ENCODE data around the gene ANKS6. TPM values are rescaled to one million over a fixed set of nuclear protein-coding genes. Genes with fewer than 3 reads are reported as not detected.
A peak's percentile ranks its signal among the peaks of the same experiment; 100 is the strongest.

The ANKS6 gene
- total RNA-seq: 6.3 and 7.3 TPM in 2 replicates

DNA sequence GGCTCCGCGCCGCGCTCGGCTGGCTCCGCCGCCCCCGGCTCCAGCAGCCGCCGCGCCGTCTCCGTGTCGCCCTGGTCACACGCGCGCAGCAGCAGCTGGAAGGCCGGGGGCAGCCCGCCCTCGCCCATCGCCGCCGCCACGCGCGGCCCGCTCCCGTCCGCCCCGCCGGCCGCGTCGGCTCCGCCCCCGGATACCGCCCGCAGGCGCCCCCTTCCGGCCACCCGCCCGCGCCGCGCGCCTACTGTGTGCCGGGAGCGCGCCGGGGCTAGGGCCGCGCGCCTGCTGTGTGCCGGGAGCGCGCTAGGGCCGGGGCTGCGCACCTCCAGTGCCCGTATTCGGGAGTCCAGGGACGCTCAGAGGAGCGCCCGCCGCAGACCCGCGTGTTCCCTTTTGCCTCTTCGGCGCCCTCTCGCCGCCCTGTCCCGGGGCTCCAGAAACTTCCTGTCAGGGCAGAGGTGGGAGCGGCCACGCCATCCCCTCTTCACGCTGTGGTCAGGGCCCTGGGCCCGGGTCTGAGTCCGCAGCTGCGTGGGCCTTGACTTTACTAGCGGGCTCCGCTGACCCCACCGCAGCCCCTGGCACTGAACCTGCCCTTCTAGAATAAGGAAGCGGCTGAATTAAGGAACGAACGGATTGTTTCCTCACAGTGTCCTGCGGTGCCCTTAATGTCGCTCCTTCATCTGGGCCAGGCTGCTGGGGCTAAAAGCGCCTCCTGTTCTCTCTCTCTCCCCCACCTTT, at the start of gene ANKS6:
Gene ANKS6, minus strand, starts transcription at position 192 of the 738 bp plus-strand sequence. Its CDS starts 64 bp downstream, at position 128.
- DNase-seq (ENCODE audit: low read depth in 2 of 2): peak; percentile 68 to 81

DNA sequence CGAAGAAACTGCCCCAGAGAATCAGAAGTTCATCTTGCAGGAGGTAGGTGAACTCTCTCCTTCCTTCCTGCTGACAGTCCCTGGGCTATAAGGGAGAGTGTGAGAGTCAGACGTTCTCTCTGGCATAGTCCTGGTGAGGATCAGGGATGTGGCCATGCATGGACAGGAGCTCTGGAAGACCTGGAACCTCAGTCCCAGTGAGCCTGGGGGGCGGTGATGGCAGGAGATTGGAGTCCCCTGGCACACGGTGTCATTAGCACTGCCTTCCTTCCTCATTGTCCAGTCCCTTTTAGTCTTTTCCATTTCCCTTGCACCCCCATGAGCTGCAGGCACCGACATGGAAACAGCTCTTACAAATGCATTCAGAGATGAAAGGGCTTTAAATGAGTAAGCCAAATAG, 49.7 kb upstream of the ANKS6 start:
- no peak for DNase-seq (ENCODE audit: low read depth in 2 of 2)

GRCh38 chr9:98842510-98842909, 46.2 kb upstream of the ANKS6 start:
- no peak for DNase-seq (ENCODE audit: low read depth in 2 of 2)

- DNase-seq (ENCODE audit: low read depth in 2 of 2): no peak
Observed at GRCh38 chr9:98839724-98840123, 43.4 kb upstream of the ANKS6 start.

DNA sequence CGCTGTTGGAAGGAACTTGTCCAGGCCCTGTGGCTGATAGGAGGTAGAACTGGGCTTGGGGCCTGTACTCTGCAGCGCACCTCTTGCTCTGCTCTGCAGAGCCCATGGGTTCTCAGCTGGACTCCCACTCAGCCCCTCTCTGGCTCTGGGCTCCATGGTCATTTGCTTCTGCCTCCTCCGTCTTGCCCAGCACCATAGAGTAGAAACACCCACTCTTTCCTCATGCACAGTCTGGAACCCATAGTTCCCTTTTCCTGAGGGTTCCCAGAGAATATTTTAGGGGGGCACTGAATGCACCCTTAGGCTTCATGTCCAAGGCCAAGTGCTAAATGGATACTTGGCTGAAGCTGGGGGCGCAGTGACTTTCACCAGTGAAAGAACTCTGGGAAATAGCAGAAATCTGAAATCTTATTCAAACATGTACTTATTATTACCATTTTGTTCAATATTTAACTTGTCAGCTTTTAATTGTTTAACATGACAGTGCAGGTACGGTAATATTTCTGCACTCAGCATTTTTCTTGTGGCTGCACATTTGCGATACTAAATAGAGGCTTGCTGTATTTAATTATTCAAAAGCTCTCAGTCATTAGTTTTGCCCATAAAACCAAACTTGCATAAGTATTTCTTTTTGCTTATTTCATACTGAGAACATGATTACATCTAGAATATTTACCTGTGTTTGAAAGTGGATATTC, 42.7 kb upstream of the ANKS6 start:
- no peak for DNase-seq (ENCODE audit: low read depth in 2 of 2)

DNA sequence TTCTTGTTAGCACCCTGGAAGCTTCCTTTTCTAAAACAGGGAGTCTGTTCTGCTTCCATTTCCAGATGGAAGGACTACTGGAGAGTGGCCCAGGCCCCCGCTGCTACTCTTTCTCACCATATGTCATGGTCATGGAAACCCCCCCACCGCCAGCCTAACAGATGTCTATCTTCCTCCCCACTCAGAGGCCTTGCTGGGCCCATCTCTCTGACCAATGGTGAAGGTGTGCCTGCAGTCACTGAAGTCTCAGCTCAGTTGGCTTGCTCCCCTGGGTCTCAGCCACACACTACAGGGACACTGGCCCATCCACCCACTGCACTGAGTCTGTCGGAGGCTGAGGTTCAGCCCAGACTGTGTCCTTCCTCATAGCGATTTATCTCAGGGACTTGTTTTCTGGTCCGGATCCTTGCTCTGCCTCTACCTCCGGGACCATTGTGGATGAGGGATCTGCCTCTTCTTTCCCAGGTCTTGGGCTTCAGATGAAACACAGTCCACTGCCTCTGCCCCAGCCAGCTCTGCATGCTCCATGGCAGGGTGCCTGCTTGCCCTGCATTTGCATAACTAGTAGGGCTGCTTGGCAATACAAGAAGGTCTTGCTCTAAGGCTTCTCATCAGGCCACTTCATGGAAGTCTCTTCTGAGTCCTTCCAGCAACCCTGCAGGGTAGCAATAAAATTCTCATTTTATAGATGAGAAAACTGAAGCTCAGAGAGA, 42.0 kb upstream of the ANKS6 start:
- no peak for DNase-seq (ENCODE audit: low read depth in 2 of 2)

- no peak for DNase-seq (ENCODE audit: low read depth in 2 of 2)
Observed at GRCh38 chr9:98837516-98837915, 41.2 kb upstream of the ANKS6 start.

DNA sequence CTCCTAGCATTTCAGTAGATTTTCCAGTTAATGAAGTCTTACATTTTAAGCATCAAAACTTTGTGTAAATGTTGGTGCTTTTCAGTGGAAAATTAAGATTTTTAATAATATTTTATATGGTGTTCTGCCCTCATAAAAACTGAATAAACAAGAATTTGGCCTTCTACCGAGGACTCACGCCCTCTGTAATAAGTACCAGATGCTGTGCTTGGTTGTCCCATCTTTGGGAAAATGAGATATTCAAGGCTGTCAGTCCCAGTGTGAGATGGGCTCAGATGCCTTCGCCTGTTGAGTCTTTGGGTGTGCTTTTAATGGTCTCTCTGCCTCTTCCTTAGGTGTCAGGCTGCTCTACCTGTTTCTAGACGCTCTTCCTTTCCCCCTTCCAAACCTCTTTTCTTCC, 39.9 kb upstream of the ANKS6 start:
- no peak for DNase-seq (ENCODE audit: low read depth in 2 of 2)

GRCh38 chr9:98834386-98834785, 38.0 kb upstream of the ANKS6 start:
- no peak for DNase-seq (ENCODE audit: low read depth in 2 of 2)

GRCh38 chr9:98833090-98833956, 37.0 kb upstream of the ANKS6 start:
- no peak for DNase-seq (ENCODE audit: low read depth in 2 of 2)

- DNase-seq (ENCODE audit: low read depth in 2 of 2): no peak
Observed at GRCh38 chr9:98832768-98833089, 36.4 kb upstream of the ANKS6 start.

GRCh38 chr9:98831696-98832095, 35.3 kb upstream of the ANKS6 start:
- no peak for DNase-seq (ENCODE audit: low read depth in 2 of 2)

- no peak for DNase-seq (ENCODE audit: low read depth in 2 of 2)
Observed at GRCh38 chr9:98830554-98830953, 34.2 kb upstream of the ANKS6 start.

DNA sequence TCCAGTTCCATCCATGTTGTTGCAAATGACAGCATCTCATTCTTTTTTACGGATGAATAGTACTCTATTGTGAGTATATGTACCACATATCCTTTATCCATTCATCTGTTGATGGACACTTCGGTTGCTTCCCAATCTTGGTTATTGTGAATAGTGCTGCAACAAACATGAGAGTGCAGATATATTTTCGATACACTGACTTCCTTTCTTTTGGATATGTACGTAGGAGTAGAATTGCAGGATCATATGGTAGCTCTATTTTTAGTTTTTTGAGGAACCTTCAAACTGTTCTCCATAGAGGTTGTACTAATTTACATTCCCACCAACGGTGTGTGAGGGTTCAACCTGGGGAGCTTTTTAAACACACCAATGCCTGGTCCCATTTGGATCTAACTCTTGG, 33.4 kb upstream of the ANKS6 start:
- DNase-seq (ENCODE audit: low read depth in 2 of 2): no peak

GRCh38 chr9:98826716-98827115, 30.4 kb upstream of the ANKS6 start:
- DNase-seq (ENCODE audit: low read depth in 2 of 2): no peak

- DNase-seq (ENCODE audit: low read depth in 2 of 2): no peak
Observed at GRCh38 chr9:98825414-98825813, 29.1 kb upstream of the ANKS6 start.

GRCh38 chr9:98823666-98824334, 27.4 kb upstream of the ANKS6 start:
- no peak for DNase-seq (ENCODE audit: low read depth in 2 of 2)

- DNase-seq (ENCODE audit: low read depth in 2 of 2): no peak
Observed at GRCh38 chr9:98822661-98823060, 26.3 kb upstream of the ANKS6 start.

- no peak for DNase-seq (ENCODE audit: low read depth in 2 of 2)
Observed at GRCh38 chr9:98821831-98822230, 25.5 kb upstream of the ANKS6 start.

GRCh38 chr9:98819231-98819630, 22.9 kb upstream of the ANKS6 start:
- DNase-seq (ENCODE audit: low read depth in 2 of 2): no peak

GRCh38 chr9:98818764-98819163, 22.4 kb upstream of the ANKS6 start:
- DNase-seq (ENCODE audit: low read depth in 2 of 2): no peak

All from lung microvascular endothelial cell (primary cell).